Sigmoid colon (tissue), 4 donors: ENCODE results near the gene ZNF142.

ENCODE experiments used
- EP300 ChIP-seq, 4 donors: sonication (generic); formaldehyde crosslinking; IDR thresholded peaks; one replicate each; pipeline ENCODE4 v1.6.1; 2017; ENCODE audit warnings: antibody characterized with exemption in 4 of 4
- TF ChIP-seq, protein P1 (sequence below), 4 experiments: fragments of 450-650 bp in 3 of 4; fragments of 200-600 bp in 1 of 4; IDR thresholded peaks; one replicate each; pipeline ENCODE4 v1.5.1; 2016 to 2019; ENCODE audit warnings: antibody characterized with exemption in 4 of 4, mild to moderate bottlenecking in 3 of 4, moderate library complexity in 2 of 4

DNA sequence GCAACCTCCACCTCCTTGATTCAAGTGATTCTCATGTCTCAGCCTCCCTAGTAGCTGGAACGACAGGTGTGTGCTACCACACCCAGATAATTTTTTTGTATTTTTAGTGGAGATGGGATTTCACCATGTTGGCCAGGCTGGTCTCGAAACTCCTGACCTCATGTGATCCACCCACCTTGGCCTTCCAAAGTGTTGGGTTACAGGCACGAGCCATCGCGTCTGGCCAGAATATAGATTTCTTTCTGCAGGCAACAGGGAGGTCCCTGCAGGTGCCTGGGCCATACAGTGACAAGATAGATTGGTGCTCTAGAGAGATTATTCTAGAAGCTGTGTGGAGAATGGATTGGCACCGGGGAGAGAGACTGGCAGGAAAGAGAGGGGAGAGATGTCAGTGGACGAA lies 38.4 kb downstream of the ZNF142 start:
- no peak for TF ChIP-seq EP300 (IDR thresholded peaks at IDR 0.05)
- TF ChIP-seq, protein P1, sequence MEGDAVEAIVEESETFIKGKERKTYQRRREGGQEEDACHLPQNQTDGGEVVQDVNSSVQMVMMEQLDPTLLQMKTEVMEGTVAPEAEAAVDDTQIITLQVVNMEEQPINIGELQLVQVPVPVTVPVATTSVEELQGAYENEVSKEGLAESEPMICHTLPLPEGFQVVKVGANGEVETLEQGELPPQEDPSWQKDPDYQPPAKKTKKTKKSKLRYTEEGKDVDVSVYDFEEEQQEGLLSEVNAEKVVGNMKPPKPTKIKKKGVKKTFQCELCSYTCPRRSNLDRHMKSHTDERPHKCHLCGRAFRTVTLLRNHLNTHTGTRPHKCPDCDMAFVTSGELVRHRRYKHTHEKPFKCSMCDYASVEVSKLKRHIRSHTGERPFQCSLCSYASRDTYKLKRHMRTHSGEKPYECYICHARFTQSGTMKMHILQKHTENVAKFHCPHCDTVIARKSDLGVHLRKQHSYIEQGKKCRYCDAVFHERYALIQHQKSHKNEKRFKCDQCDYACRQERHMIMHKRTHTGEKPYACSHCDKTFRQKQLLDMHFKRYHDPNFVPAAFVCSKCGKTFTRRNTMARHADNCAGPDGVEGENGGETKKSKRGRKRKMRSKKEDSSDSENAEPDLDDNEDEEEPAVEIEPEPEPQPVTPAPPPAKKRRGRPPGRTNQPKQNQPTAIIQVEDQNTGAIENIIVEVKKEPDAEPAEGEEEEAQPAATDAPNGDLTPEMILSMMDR (IDR thresholded peaks at IDR 0.05), result no peak
